Epithelial cell of proximal tubule (primary cell): Measurements from ENCODE around the gene ST7. TPM values are rescaled to one million over a fixed set of nuclear protein-coding genes. Genes with fewer than 3 reads are reported as not detected.
A peak's percentile ranks its signal among the peaks of the same experiment; 100 is the strongest.

Experiments used
- DNase-seq: peaks from one replicate; pipeline ENCODE4 v3.0.0-alpha.2; 2011; ENCODE audit warnings: low read depth
- H3K4me3 ChIP-seq: 2 replicates; pipeline ENCODE4 v1.5.1; 2011; ENCODE audit warnings: low read depth, mild to moderate bottlenecking, low read length
- total RNA-seq: library from RNA; depleted of rRNA; stranded (reverse); fragments of >200 nt; gene quantifications from 2 replicates; pipeline ENCODE4 v1.2.3, GENCODE V29; 2015
- TF ChIP-seq, protein P1 (sequence below): conservative IDR thresholded peaks from 2 replicates; pipeline ENCODE4 v1.5.1; 2012; ENCODE audit warnings: low read depth, mild to moderate bottlenecking, low read length

Gene ST7
- total RNA-seq, 1 donor from 2014 or later: 19.4 TPM

DNA sequence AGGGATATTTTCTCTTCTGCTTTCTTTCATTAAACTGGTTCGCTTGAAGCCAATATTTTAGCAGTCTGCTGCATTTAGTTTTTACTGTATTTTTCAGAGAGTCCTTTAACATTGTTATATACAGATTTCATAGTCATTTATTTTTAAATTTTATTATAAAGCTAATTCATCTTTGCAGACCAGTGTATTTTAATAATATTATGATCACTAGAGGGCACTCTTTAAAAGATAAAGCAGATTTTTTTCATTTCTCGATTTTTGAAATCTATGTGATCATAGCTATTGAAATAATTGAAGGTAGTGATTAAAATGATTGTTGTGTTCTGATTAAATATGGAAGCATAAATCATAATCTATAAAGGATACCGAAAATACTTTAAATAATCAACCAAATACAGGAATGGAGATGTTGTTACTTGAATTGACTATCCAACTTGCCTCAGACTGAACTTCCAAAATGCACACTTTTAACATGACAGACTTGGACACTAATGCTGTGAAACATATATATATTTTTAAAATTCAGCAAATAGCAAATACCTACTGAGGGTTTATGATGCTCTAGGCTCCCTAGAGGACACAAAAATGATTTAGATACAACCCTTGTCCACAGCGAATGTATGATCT is 35.2 kb downstream of the ST7 start:
- DNase-seq: no peak

DNA sequence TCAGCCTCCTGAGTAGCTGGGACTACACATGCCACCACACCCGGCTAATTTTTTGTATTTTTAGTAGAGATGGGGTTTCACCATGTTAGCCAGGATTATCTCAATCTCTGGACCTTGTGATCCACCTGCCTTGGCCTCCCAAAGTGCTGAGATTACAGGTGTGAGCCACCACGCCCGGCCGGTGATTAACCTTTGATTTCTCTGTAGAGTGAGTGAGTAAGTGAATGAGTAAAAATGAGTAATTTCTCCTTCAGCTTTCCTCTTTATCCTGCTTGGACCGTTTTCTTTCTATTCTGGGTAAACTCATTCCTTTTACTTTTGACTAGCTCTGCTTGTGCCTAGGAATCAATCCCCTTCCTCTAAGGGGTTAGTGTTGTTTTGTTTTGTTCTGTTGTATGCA is 36.8 kb downstream of the ST7 start:
- no peak overlapping the region for H3K4me3 ChIP-seq
- TF ChIP-seq, protein P1, sequence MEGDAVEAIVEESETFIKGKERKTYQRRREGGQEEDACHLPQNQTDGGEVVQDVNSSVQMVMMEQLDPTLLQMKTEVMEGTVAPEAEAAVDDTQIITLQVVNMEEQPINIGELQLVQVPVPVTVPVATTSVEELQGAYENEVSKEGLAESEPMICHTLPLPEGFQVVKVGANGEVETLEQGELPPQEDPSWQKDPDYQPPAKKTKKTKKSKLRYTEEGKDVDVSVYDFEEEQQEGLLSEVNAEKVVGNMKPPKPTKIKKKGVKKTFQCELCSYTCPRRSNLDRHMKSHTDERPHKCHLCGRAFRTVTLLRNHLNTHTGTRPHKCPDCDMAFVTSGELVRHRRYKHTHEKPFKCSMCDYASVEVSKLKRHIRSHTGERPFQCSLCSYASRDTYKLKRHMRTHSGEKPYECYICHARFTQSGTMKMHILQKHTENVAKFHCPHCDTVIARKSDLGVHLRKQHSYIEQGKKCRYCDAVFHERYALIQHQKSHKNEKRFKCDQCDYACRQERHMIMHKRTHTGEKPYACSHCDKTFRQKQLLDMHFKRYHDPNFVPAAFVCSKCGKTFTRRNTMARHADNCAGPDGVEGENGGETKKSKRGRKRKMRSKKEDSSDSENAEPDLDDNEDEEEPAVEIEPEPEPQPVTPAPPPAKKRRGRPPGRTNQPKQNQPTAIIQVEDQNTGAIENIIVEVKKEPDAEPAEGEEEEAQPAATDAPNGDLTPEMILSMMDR: no peak
- no peak for DNase-seq

More for the DNA sequence above, 35.2 kb downstream of the ST7 start:
- TF ChIP-seq, protein P1: peak; percentile 24
- H3K4me3 ChIP-seq: no peak overlapping the region

DNA sequence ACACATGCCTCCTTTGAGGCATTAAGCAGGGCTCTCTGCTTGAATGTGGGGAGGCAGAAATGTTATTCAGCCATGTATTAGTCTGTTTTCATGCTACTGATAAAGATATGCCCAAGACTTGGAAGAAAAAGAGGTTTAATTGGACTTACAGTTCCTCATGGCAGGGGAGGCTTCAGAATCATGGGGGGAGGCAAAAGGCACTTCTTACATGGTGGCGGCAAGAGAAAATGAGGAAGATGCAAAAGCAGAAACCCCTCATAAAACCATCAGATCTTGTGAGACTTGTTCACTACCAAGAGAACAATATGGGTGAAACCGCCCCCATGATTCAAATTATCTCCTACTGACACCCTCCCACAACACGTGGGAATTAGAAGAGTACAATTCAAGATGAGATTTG is 37.9 kb downstream of the ST7 start:
- H3K4me3 ChIP-seq: no peak overlapping the region
- DNase-seq: no peak
- TF ChIP-seq, protein P1: no peak

DNA sequence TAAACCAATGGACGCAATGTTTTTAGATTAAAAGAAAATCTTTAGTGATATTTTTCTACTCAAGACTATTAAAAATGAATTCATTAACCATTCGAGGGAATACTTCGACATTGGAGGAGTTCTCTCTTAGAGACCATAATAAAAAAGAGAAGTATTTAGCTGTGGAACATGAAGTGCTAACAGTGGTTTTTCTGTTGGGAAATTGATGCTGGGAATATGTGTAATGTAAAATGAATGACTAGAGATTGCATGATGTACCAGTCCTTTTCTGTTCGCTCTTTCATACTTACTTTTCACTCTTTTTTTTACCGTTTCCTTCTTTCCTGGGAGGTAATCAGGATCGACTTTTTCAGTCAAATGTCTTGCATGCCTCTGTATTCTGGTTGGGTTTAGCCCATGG is 41.3 kb downstream of the ST7 start:
- TF ChIP-seq, protein P1: no peak

DNA sequence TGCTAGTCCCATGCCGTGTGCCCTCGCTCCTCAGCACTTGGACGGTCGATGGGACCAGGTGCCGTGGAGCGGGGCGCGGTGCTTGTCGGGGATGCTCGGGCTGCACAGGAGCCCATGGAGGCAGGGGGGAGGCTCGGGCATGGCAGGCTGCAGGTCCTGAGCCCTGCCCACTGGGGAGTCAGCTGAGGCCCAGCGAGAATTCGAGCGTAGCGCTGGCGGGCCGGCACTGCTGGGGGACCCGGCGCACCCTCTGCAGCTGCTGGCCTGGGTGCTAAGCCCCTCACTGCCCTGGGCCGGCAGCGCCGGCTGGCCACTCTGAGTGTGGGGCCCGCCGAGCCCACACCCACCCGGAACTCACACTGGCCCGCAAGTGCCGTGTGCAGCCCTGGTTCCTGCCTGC is 44.7 kb downstream of the ST7 start:
- H3K4me3 ChIP-seq: no peak overlapping the region
- TF ChIP-seq, protein P1: no peak
- no peak for DNase-seq

More for the DNA sequence above, 41.3 kb downstream of the ST7 start:
- DNase-seq: no peak
- no peak overlapping the region for H3K4me3 ChIP-seq

- H3K4me3 ChIP-seq: no peak overlapping the region
- no peak for DNase-seq
- TF ChIP-seq, protein P1: no peak
These were observed 45.4 kb downstream of the ST7 start for GRCh38 chr7:116998567-116999175.

- H3K4me3 ChIP-seq: no peak overlapping the region
- no peak for DNase-seq
- TF ChIP-seq, protein P1: no peak
These were observed 46.0 kb downstream of the ST7 start for GRCh38 chr7:116999311-116999710.
